Gastrocnemius medialis (tissue), 4 donors: Measurements from ENCODE around the gene TMX3. TPM values are rescaled to one million over a fixed set of nuclear protein-coding genes. Genes with fewer than 3 reads are reported as not detected.
A peak's percentile ranks its signal among the peaks of the same experiment; 100 is the strongest.

Experiments used
- ATAC-seq, 2 donors: fragments of 150-250 bp; one replicate each; pipeline ENCODE4 v1.9.1; 2016
- DNase-seq, 2 donors: peaks; one replicate each; pipeline ENCODE4 v3.0.0-alpha.2; 2019
- H3K27ac ChIP-seq, 4 donors: fragments of 200-600 bp; sonication (generic); 1 replicate in 1 of 4; 2 replicates in 3 of 4; pipeline ENCODE4 v1.5.1; 2016 to 2018; ENCODE audit warnings: mild to moderate bottlenecking in 2 of 4, moderate library complexity in 1 of 4
- H3K27me3 ChIP-seq, 3 donors: fragments of 200-600 bp; sonication (generic) in 2 of 3; 1 replicate in 1 of 3; 2 replicates in 2 of 3; pipeline versions ENCODE4 v1.5.1 to v1.6.0; 2016 to 2019; ENCODE audit warnings: mild to moderate bottlenecking in 1 of 3, moderate library complexity in 1 of 3
- H3K36me3 ChIP-seq, 2 donors: fragments of 200-600 bp; sonication (generic) in 1 of 2; one replicate each; pipeline ENCODE4 v1.5.1; 2017 to 2018
- H3K4me1 ChIP-seq, 2 donors: fragments of 200-600 bp; sonication (generic) in 1 of 2; one replicate each; pipeline ENCODE4 v1.5.1; 2016 to 2017; ENCODE audit warnings: mild to moderate bottlenecking in 2 of 2
- H3K4me3 ChIP-seq, 4 donors: fragments of 200-600 bp; sonication (generic) in 3 of 4; 1 replicate in 1 of 4; 2 replicates in 3 of 4; pipeline ENCODE4 v1.5.1; 2016 to 2019; ENCODE audit warnings: mild to moderate bottlenecking in 2 of 4
- H3K9me3 ChIP-seq, 3 donors: fragments of 200-600 bp; sonication (generic) in 2 of 3; 1 replicate in 1 of 3; 2 replicates in 2 of 3; pipeline ENCODE4 v1.5.1; 2016 to 2019
- POLR2A ChIP-seq, 2 donors: fragments of 450-650 bp; IDR thresholded peaks; one replicate each; pipeline ENCODE4 v1.6.1; 2017; ENCODE audit warnings: antibody characterized with exemption in 2 of 2, mild to moderate bottlenecking in 2 of 2, moderate library complexity in 2 of 2
- in situ Hi-C, 4 donors: fragments of 200-750 bp; cut with MboI; loops; one replicate each; pipeline versions ENCODE4 v1.15.0 to v1.8.0; 2017; ENCODE audit warnings: low sequenced_read_pairs in 4 of 4
- intact Hi-C: fragments of 100-400 bp; cut with DNase I; formaldehyde crosslinking; loops from one replicate; pipeline ENCODE4 v1.15.1; 2023; ENCODE audit warnings: low total_unique reads
- total RNA-seq, 4 donors: library from RNA; depleted of rRNA; stranded (reverse); fragments of >200 nt; gene quantifications; one replicate each; pipeline versions ENCODE4 v1.1.0 to v1.2.3, GENCODE V29; 2016
- TF ChIP-seq, protein P1 (sequence below), 5 experiments: fragments of 450-650 bp in 3 of 5; fragments of 200-600 bp in 2 of 5; sonication (generic) in 2 of 5; IDR thresholded peaks in 4 of 5; conservative IDR thresholded peaks in 1 of 5; 1 replicate in 4 of 5; 2 replicates in 1 of 5; pipeline ENCODE4 v1.5.1; 2016 to 2019; ENCODE audit warnings: antibody characterized with exemption in 5 of 5, mild to moderate bottlenecking in 3 of 5, moderate library complexity in 3 of 5

TMX3 gene, protein sequence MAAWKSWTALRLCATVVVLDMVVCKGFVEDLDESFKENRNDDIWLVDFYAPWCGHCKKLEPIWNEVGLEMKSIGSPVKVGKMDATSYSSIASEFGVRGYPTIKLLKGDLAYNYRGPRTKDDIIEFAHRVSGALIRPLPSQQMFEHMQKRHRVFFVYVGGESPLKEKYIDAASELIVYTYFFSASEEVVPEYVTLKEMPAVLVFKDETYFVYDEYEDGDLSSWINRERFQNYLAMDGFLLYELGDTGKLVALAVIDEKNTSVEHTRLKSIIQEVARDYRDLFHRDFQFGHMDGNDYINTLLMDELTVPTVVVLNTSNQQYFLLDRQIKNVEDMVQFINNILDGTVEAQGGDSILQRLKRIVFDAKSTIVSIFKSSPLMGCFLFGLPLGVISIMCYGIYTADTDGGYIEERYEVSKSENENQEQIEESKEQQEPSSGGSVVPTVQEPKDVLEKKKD
- 10 to 100 TPM; 13.7 to 23.3 (median 16.7) TPM for total RNA-seq

DNA sequence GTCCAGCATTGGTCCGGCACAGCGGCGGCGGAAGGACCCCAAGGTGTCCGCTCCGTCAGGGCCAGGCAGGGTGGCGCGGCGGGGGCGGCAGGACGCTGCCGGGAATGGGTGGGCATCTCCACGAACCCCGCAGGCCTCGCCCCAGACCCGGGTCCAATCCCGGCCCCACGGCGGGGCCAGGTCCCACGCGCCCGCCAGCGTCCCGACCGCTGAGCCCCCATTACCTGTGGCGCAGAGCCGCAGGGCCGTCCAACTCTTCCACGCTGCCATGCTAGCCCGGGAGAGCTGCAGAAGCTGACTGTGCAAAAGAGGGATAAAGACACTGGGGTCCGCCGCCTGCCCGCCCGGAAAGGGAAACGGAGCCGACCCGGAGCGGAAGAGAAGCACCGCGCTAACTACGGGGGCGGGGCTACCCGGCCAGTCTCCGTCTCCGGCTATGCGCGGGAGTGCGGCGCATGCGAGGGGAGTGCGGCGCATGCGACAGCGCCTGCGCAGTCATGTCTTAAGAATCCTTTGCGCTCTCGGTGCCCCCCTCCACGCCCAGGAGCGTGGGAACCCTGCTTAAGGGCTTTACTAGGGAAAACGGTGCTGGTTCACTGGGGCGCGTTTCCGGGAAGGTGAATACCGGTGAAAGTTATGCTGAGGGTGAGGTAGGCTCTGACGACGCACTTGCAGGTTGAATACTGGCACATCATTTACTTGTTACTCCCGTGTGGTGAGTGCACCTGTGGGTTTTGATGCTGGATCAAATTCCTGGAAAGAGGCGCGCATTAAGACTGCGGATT is at the start of gene TMX3:
Gene TMX3, minus strand, starts transcription at position 397 of the 785 bp plus-strand sequence. Its CDS starts 127 bp downstream, at position 270.
- no peaks in the 10 kb centered on the region for H3K9me3 ChIP-seq
- peak within 1 kb of the TSS; percentile 72 to 83 (median 77) for H3K27ac ChIP-seq
- H3K36me3 ChIP-seq: peaks cover 0 to 22% of the 10 kb centered on the region in 2 donors
- intact Hi-C loops: loop anchor here (2.0 to 10.0 kb wide), 2 partner anchors 1198 to 1490 kb away; partner anchors contain the start of genes DSEL and RTTN
- H3K4me3 ChIP-seq: peak within 1 kb of the TSS; percentile 82 to 99 (median 90)
- no peaks in the 10 kb centered on the region for H3K27me3 ChIP-seq
- DNase-seq (peak; percentile 64 to 81), ATAC-seq (peak; percentile 94 to 95)
- peak in 1 of 2 donors; percentile 13 for TF ChIP-seq POLR2A (IDR thresholded peaks at IDR 0.05)
- TF ChIP-seq, protein P1, sequence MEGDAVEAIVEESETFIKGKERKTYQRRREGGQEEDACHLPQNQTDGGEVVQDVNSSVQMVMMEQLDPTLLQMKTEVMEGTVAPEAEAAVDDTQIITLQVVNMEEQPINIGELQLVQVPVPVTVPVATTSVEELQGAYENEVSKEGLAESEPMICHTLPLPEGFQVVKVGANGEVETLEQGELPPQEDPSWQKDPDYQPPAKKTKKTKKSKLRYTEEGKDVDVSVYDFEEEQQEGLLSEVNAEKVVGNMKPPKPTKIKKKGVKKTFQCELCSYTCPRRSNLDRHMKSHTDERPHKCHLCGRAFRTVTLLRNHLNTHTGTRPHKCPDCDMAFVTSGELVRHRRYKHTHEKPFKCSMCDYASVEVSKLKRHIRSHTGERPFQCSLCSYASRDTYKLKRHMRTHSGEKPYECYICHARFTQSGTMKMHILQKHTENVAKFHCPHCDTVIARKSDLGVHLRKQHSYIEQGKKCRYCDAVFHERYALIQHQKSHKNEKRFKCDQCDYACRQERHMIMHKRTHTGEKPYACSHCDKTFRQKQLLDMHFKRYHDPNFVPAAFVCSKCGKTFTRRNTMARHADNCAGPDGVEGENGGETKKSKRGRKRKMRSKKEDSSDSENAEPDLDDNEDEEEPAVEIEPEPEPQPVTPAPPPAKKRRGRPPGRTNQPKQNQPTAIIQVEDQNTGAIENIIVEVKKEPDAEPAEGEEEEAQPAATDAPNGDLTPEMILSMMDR (IDR thresholded peaks at IDR 0.05 in 4 of 5, conservative IDR thresholded peaks at IDR 0.05 in 1 of 5): no peak
- in situ Hi-C loops: no loop called here
- H3K4me1 ChIP-seq: peaks cover 16 to 20% of the 10 kb centered on the region in 2 donors

DNA sequence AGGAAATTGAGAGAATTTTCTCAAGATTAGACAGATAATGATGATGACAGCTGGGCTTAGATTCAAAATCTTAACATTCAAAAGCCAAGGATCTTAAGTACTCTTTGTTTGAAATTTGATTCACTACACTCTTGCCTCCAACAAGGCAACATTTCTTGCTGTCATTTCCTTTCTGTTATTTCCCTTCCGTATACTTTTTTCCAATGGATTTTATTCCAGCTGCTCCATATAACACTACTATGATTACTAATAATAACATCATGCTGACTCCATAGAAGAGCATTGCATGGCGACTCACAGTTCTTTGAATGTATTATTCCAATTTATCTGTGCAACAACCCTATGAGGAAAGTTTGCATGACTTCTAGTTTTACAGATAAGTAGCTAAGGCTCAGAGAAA is 49.1 kb upstream of the TMX3 start:
- no peaks in the 10 kb centered on the region for H3K9me3 ChIP-seq
- no peaks in the 10 kb centered on the region for H3K4me1 ChIP-seq
- H3K27ac ChIP-seq: no peak overlapping the region
- H3K4me3 ChIP-seq: no peak overlapping the region
- no peaks in the 10 kb centered on the region for H3K27me3 ChIP-seq
- no peaks in the 10 kb centered on the region for H3K36me3 ChIP-seq
- ATAC-seq (no peak), DNase-seq (no peak)
- in situ Hi-C loops: loop anchor here in 1 of 4 donors (25.0 kb wide), 1 partner anchor 1352 kb away; no protein-coding TSS in a partner anchor
- intact Hi-C loops: no loop called here
- no peak for TF ChIP-seq POLR2A (IDR thresholded peaks at IDR 0.05)
- TF ChIP-seq, protein P1 (IDR thresholded peaks at IDR 0.05 in 4 of 5, conservative IDR thresholded peaks at IDR 0.05 in 1 of 5): no peak

DNA sequence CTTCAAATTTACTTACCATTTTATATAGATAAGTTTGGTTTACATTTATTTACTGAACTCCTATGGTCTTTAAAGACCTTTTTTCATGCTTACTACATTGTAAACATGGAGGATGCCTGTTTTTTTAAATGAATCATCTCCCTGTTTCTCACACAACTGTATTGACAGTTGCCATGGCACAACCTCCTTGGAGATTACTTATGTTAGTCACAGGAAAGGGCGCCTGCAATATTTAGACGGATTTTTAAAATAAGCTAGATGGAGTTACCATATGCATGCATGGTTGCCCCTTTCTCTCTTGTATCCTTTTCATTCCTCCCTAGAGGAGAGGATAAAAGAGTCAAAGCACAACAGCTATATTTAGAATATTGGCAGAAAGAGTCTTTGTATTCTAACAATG is 48.2 kb upstream of the TMX3 start:
- ATAC-seq: no peak
- intact Hi-C loops: no loop called here

DNA sequence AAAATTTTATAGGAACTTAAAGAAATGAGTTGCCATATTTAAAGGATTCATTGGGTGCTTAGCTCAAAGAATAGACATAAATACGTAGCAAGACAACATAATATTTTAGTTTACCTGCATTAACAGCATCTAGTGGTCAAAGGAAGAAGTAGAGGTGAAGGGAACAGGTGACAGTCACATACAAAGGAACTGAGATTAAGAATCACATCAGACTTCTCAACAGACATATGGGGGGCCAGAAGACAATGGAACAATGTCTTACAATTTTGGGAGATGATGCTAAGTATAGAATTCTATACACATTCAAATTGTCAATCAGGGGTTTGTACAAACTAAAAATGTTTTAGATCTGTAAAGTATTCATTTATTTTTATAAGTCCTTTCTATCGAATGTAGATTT is 44.4 kb upstream of the TMX3 start:
- in situ Hi-C loops: loop anchor here in 1 of 4 donors (25.0 kb wide), 1 partner anchor 1347 kb away; no protein-coding TSS in a partner anchor
- H3K4me3 ChIP-seq: no peak overlapping the region
- DNase-seq: no peak
- TF ChIP-seq, protein P1 (IDR thresholded peaks at IDR 0.05 in 4 of 5, conservative IDR thresholded peaks at IDR 0.05 in 1 of 5): no peak
- no peak for TF ChIP-seq POLR2A (IDR thresholded peaks at IDR 0.05)
- no peak overlapping the region for H3K27ac ChIP-seq
- no peak for ATAC-seq
- H3K36me3 ChIP-seq: no peaks in the 10 kb centered on the region
- no peaks in the 10 kb centered on the region for H3K4me1 ChIP-seq
- H3K27me3 ChIP-seq: no peaks in the 10 kb centered on the region
- intact Hi-C loops: no loop called here
- H3K9me3 ChIP-seq: no peaks in the 10 kb centered on the region

More for the DNA sequence above, 48.2 kb upstream of the TMX3 start:
- Histone ChIP-seq H3K4me1 (no peaks in the 10 kb centered on the region), H3K27me3 (no peaks in the 10 kb centered on the region), H3K27ac (no peak overlapping the region), H3K36me3 (no peaks in the 10 kb centered on the region), H3K4me3 (no peak overlapping the region), H3K9me3 (no peaks in the 10 kb centered on the region)
- in situ Hi-C loops: loop anchor here in 1 of 4 donors (25.0 kb wide), 1 partner anchor 1351 kb away; no protein-coding TSS in a partner anchor
- TF ChIP-seq POLR2A (IDR thresholded peaks at IDR 0.05): no peak
- TF ChIP-seq, protein P1 (IDR thresholded peaks at IDR 0.05 in 4 of 5, conservative IDR thresholded peaks at IDR 0.05 in 1 of 5): no peak
- no peak for DNase-seq
